DMS114 treated with DMSO at 0.1 percent for 48 hours (cell line): ENCODE measurements around the gene CTBP2.

ENCODE experiments used
- DNase-seq: peaks from one replicate; lab custom pipeline; 2025; ENCODE audit not compliant: unreplicated experiment; lab: John Stamatoyannopoulos, UW

Gene CTBP2

DNA sequence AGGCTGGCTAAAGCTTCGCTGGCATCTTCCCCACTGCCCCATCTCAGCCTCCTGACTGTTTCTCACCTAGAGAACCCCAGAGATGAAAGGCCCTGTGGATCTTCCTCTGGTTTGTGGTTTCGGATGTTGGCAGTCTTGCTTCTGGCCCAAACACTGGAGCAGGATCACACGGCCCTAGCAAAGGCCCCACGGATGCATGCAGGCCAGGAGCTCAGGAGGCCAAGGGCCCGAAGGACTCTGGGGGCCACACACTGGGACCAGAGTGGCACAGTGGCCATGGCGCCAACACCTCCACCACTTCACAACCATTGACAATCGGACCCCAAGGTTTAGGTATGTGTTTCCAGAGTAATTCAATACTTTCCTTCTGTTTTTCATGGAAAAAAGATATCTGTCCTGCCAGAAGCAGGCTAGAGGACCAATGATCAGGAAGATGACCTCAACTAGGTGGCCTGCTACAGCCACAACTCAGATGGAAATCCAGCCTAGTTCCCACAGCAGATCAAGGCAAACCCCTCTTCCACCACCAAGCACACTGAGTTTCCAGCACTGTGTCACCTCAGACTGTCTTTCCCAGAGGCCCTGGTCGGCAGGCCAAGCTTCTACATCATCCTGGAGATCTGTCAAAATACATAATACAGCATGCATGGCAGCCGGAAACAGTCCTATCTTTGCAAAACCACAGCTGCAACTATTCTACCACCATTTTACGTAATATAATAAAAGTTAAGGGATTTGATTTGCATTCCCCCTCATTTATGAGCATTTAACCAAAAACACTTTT lies 53.0 kb downstream of the CTBP2 start:
- DNase-seq = no peak

DNA sequence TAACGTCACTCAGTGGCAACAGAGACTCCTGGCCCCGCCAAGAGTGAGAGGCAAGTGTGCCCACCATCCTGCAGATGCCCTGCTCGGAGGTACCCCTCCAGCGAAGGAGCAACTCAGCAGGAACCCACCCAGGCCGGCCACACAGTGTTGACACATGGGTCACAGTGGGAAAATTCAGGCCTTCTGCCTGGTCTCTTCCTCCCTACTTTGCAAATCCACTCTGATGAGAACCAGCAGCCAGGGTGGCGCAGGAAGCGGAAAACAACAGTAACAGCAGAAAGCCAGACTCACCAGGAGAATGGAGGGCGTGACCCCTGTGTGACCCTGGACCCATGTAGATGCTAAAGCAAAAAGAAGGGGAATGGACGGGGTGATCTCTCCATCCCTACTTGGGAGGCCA lies 53.8 kb downstream of the CTBP2 start:
- no peak for DNase-seq

DNA sequence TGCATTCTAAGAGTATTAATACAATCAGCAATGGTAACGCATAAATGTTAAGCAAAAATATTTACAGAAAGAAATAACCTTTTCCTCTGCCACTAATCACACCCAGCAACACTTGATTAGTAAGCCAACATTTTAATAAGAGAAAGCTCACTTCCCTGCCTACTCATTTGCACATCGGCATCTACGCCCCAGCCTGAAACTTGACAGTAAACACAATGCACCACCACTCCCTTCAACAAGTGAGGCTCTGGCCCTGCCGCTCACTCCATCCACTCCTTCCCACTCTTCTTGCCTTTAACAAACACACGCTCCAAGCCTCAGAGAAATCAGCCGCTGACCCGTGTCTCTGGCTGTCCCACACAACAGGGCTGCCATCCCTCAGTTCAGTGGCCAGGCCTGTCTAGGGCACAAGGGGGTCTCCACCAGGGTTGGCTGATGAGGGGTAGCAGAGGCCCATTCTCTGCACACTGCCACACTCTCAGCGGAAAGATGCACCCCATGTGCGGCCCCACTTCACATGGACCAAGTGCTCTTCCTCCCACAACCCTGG lies 54.6 kb downstream of the CTBP2 start:
- no peak for DNase-seq

DNA sequence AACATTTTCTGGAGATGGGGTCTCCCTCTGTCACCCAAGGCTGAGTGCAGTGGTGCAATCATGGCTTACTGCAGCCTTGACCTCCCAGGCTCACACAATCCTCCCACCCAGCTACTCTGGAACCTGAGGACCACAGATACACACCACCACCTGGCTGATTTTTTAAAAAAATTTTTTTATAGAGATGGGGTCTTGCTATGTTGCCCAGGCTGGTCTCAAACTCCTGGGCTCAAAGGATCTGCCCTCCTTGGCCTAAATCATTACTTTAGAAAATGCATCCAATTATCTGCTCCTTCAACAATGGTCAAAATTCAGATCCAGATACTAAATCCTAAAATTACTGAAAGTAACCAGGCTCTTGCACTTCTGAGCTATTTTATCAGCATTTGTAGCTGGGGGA lies 55.2 kb downstream of the CTBP2 start:
- no peak for DNase-seq

DNA sequence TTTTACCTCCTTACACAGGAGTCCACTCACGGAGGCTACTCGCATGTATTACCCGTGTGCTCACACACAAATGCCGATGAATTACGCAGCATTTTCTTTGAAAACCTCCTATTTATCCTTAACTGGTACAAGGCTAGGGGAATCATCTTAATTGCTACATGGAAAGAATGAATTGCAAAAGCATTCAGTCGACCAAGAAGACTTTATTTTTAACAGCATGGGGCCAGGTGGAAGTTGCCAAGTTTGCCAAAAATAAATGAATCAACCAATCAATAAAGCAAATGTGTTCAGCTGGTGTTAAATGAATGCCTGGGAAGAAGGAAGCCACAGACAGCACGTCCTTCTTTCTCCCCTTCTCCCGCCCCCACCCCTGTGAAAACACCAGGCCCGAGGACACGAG lies 55.8 kb downstream of the CTBP2 start:
- no peak for DNase-seq

DNA sequence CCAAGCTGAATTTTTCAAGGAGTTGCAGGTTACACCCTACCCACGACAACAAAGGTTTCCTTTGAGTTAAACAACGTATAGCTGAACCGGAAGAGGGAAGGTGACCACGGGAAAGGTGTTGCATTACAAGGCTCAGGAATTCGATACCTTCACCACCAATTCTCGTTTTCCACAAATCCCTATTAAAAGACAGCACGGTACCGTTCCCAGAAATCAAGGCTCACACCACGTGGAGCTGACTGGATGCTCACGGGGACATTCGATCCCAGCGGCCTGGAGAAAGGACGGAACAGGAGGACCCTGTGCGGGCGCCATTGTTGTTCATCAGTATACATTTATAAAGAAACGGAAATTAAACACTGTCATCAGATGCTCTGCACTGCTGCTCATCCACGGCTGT lies 56.4 kb downstream of the CTBP2 start:
- no peak for DNase-seq

DNA sequence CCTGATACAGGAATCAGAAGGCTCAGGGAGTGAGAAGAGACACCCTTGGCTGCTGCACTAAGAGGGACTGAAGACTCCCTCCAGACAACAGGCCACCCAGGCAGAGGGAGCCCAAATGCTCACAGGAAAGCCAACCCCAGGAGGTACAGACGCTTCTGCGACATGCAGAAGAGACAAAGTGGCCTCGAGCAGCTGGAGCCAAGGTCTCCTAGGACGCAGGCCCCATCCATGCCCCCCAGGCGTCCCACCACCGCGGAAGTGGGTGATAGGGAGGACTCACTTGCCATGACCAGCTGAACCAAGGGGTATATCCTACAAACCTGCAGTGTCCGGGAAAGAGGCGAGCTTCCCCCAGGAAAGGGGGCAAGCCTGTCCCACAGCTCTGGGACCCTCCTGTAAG lies 56.9 kb downstream of the CTBP2 start:
- no peak for DNase-seq

DNA sequence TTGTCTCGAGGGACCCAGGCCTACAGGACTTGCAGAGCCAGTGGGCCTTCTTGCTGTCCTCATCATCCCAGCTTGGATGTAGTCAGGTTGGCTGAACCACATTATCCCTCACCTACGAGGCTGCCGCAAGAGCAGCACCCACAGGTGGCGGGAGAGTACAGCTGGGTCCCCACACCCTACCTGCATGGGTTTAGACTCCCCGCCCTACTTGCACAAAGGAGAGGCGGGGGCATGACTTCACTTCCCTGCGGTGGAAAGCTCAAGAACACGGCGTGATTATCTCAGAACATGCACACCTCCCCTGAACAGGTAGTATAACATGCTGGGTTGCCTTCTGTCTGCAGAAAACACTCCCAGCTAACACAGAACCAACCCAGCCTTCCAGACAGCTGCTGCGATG lies 57.5 kb downstream of the CTBP2 start:
- DNase-seq = no peak

DNA sequence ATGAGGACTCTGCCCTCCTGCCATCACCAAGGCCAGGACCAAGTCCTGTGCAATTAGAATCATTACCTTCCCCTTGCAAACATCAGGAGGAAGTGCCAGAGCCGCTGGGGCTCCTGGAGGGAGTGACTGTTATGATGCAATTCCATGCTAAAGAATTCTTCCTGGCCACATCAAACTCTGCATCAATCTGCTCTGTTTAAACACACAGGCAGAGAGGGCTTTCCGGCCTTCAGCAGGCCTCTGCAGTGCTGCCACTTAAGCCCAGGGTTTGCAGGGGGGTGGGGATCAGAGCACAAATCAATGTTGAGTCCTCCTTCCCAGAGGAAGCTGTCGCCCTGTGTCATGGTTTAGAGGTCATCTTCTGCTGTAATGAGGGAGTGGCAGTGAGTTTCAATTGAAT lies 58.1 kb downstream of the CTBP2 start:
- no peak for DNase-seq

DNA sequence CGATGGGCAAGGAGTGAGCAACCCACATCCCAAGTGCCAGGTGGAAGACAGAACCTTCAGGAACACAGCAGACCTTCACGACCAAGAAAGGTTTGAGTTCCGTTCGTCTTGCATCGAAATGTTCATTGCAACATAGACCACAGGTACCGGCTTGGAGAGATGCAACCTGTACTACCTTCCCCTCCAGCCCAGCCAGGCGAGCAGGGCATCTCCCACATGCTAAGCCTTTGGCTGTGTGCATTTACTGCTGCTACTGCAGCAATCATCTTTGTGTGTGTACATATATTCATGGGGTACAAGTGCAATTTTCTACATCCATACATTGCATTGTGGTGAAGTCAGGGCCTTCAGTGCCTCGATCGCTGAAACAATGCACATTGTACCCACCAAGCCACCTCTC lies 58.8 kb downstream of the CTBP2 start:
- no peak for DNase-seq

DNA sequence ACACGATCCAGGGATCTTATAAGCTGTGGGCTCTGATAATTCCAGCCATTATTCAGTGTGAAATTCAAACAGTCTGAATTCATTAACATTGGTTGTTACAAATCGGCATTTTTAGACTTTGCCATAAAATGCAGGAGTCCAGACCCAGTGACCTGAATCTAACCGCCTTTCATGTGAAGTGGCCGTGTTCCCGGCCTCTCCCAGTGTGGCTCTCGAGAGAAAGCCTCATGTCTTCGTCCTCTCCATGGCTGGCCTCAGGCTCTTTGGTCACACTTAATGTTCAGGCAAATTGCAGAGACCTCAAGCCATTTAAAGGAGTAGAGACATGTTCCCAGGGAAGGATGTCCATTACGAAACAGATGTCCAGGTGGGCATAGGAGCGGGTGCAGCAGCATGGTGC lies 59.3 kb downstream of the CTBP2 start:
- no peak for DNase-seq

DNA sequence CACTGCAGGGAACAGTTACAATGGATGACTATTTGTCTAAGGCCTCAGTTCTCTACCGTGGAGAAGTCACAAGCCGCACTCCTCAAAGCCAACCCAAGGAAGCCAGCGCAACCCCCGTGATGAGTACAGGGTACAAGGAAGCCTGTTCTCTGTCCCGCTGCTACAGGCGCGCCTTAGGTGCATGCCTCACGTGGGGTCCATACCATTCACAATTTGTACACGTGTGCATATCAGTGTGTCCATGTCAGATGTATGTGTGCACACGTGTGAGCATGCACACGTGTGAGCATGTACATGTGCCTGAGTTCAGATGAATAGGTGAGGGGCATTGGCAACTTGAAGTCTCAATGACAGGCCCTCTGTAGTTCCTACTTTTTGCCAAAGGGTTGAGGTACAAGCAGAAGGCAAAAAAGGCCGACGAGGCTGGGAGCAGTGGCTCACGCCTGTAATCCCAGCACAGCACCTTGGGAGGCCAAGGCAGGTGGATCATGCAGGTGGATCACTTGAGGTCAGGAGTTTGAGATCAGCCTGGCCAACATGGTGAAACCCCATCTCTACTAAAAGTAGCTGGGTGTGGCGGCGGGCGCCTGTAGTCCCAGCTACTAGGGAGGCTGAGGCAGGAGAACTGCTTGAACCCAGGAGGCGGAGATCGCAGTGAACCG lies 62.8 kb downstream of the CTBP2 start:
- no peak for DNase-seq

DNA sequence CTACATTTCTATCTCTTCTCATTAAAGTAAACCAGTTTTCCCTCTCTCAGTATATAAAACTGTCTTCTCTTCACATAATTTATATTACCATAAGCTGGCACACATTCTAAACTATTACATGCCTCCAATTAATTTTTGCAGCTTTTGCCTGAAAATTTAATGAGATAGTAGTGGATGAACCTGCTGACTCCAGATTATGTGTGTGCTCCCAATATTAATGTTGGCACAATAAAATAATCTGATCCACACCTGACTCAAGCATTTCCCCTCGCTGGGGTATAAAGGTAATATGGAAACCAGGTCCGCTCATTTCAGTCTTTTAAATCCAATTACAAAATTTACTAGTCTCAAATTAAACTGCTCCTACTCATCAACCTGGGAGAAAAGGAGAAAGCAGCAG lies 63.4 kb downstream of the CTBP2 start:
- no peak for DNase-seq

DNA sequence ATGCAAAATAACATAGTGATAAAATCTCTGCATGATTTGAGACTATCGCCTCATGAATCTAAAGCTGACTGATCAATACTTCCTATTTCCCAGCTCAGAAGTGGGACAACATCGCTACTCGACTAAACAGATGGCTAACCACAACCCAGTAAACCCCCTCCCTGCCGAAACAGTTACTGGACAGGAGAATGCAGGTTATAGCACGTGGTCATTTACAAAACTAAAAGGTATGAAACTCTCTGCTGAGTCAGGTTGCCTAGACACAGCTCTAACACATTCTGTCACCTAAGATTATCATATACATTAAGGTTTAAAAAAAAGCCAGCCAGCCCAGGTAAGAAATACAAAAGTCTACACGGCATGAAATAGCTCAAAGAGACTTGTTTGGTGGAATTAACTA lies 64.0 kb downstream of the CTBP2 start:
- DNase-seq = no peak

DNA sequence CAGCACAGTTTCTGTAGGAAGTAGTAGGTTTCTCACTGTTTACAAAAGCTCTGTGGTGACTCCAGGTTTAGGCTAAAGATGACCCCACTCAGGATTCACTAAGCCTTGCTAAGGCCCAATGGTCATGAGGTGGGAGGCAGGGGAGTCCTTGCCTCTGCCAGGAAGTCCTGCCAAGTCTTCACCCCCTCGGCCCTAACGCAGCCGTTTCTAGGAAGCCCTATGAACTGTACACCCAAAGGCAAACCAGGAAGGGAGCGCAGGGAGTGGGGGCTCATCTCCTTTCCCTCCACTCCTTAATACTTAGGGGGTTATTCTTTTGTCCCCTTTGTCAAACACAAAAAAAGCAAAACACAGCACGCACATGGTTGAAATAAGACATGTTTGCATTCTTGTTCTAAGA lies 64.6 kb downstream of the CTBP2 start:
- no peak for DNase-seq

DNA sequence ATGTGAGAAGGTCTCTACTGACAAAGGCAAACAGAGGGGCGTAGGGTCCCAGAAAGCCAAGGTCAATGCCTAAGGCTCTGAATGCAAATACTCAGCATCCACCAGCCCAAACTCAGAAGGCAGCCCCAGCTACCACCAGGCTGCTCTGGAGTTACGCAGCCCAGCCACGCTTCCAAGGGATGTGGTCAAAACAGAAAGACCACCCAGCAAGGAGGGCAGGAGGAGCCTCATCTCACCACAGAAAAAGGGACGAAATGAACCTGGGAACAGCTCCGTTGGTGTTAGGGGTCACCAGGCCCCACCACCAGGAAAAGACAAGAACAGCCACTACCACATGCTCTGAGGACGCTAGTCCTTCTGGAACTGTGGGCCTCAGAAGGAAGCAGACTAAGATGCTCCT lies 65.1 kb downstream of the CTBP2 start:
- DNase-seq = no peak

DNA sequence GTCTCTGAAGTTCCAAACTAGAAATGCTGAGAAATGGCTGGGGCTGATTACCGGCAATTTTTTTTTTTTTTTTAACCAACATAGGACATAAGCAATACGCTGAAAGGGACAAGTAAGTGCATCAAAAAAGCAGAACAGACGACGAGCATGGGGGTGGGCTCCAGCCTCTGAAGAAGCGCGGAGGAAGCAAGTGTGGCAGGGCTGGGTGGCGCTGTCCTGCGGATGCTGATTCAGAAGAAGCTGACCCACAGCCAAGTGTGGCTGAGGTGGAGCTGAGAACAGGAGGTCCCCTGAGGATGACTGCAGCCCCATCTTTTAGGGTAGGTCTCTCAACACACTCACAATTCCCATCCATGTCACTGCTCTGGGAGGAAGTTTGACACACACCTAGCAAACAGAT lies 65.6 kb downstream of the CTBP2 start:
- no peak for DNase-seq

DNA sequence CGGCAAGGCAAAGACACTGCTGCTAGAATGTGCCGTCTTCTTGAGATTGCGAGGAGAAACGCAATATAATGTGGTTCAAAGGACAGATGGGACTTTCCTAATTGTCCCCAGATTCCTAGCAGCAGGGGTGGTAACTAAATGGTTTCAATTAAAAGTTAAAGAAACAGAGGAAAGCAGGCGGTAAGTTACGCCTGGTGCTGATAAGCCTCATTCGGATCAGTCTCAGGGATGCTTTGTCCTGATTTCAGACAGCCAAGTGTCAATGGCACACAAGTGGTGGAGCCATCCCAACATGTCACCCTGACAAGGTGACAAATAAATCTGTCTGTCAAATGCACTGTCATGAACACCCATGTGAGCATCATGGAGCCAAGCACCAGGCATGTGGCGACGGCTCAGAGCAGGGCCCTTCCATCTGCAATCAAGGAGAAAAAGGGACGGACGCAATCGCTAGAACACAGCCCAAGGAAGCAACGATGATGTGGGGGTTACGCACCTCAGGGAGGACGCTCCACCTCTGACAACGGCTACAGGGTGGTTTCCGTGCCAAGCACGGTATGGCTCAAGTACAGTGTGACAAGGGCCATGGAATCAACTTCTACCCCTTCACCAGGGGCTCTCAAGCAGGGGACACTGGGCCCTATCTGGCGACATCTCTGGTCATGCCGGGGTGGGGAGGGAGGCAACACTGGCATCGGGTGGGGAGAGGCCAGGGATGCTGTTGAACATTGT lies 66.2 kb downstream of the CTBP2 start:
- no peak for DNase-seq

DNA sequence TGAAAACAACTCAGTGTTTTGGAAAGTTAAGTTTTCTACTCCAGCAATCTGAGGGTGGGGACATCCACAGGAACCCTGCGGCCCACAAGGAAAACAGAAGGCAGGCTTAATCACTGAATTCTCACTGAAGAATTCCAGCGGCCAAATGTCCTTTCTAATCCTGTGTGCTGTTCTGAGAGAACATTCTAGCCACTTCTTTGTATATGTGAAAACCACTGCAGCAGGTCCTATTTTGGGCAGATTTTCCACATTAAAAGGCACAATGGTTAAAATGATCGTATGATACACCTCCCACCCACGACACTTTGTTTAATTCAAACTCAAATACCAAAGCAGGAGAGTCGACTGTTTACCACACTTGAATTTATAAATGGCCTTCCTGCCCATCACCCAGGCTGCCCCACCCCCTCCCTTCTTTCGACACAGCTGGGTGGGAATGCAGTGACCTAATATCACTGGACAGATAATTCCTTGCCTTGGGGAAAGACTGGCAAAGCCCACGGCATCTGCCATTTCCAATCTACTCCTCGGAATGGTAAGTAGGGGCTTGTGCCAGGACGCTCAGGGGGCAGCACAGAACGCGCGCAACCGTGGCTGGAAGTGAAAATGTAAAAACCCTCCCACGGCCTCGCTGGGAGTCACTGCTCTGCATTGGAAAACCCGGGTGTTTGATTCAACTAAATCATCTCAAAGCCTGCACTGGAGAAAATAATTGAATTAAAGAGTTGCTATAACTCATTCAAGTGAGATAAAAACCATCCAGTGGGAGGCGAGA lies 67.0 kb downstream of the CTBP2 start:
- no peak for DNase-seq

DNA sequence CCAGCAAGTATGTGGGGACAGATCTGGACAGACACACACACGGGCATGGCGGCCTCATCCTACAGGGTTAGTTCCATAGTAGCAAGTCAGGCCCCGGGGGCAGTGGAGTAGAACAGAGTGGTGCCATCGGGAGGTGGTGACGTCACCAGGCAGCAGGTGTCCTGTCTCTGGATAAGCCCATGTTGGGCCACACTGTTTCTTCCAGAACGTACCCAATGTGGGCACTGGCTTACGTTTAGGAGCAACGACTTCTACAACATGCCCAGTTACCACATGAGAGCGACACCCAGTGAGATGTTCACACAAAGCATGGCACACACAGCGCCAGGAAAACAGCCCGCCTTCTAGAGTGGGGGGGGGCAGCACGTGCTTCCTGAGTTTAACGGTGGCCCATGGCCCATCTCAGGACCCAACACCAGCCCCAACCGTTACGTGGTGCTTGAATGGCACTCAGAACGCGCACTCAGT lies 67.8 kb downstream of the CTBP2 start:
- DNase-seq = no peak

DNA sequence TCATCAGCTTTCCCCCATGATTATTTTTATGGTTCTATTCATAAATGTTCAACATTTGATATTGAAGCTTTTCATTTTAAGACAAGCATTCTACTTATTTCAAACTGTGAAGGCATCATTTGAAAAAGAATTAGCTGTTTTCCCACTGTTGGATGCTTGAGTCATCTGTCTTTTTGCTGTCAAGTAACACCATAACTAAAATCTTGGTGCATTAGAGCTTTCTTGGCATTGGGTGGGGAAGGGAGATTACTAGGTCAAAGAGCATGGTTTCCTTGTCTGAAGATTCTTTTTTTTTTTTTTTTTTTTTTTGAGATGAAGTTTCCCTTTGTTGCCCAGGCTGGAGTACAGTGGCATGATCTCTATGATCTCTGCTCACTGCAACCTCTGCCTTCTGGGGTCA lies 68.5 kb downstream of the CTBP2 start:
- DNase-seq = no peak
